Hematopoietic multipotent progenitor cell treated with erythropoietin and hydrocortisone succinate and interleukin-3 and kit ligand, for 15 days (in vitro differentiated cells): ENCODE data around the gene GLB1L2.
"Not testable (repeated sequence)": the region's sequence is repeated elsewhere in the genome, so short reads cannot be mapped to it uniquely, and the experiment has no call there.

Experiments
- DNase-seq: peaks from one replicate; pipeline ENCODE4 v3.0.0-alpha.2; 2015; ENCODE audit warnings: low spot score

The GLB1L2 gene

DNA sequence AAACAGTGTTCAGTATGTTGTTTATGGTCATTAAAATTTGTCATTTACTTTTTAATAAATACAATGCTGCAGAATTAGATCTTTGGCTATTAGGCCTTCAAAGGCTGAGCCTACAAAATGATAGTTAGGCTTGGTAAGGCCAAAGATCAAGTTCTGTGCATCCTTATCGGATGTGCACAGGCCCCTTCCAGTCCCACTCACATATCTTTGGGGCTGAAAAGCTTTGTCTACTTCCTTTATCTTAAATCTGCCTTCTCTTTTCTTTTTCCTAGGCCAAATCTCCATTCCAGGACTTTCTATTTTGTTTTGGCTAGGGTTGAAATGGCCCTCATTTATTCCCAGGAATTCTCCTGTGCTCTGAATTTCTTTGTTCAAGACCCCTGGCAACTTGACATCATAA, 3.4 kb upstream of the GLB1L2 start:
- DNase-seq = no peak

- DNase-seq = no peak
These were observed 1.0 kb upstream of the GLB1L2 start for GRCh38 chr11:134330611-134331353.

GRCh38 chr11:134332189-134332631, 422 bp downstream of the GLB1L2 start:
- no peak for DNase-seq

- no peak for DNase-seq
These were observed 994 bp downstream of the GLB1L2 start for GRCh38 chr11:134332782-134333181.

- DNase-seq = no peak
These were observed 1.5 kb downstream of the GLB1L2 start for GRCh38 chr11:134333312-134333711.

DNA sequence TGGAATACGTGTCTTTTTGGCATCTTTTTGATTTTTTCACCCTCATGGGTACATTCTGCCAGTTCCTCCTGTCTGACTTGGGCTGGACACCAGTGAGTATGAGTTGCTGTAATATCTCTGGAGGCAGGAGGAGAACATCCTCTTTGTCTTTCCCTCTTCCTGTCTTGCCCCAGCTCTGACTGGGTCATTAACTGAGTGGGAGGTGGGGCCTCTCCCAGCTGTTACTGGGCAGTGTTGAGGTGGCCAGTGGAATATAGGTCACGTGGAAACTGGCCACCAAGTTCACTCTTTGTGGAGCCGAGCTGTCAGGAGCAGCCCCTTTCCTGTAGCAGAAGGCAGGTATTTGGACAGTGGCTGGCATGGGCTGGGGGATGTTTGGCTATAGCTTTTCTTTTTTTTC, 2.2 kb downstream of the GLB1L2 start:
- no peak for DNase-seq

- DNase-seq = no peak
These were observed 3.2 kb downstream of the GLB1L2 start for GRCh38 chr11:134334796-134335571.

- DNase-seq = no peak
These were observed 5.3 kb downstream of the GLB1L2 start for GRCh38 chr11:134337051-134337450.

GRCh38 chr11:134338068-134338467, 6.3 kb downstream of the GLB1L2 start:
- no peak for DNase-seq

DNA sequence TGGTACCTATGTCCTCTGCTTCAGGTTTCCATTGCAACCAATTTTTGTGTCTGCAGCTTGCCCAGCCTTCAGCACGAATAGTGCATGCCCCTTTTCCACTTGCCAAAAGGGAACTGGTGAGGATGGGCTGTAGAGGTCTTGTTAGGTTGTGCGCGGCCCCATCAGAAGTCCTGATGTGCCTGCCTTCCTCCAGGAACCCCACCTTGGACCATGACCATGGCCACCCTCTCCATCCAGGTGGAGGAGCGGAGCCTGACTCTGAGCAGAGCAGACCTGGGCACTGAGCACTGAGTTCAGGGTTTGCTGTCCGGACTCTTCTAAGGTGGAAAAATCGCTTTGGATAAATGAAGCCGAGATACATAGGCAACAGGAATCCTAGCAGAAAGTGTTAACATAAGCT, 6.9 kb downstream of the GLB1L2 start:
- no peak for DNase-seq

DNA sequence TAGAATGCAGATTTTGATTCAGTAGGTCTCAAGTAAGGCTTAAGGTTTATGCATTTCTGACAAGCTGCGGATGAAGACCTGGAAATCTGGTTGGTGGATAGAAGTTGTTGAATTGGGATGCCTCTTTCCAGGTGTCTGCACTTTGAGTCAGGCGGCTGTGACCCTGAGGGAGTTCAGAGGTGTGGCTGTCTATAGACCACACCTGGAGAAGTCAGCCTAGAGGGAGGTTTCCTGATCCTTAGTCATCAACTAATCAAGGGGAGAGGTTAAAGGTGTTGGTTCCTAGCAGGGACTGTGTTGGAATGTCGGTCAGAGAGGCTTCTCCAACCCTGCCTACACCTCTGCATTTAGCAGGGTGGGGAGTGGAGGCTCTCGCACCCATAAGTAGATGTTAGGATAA, 8.0 kb downstream of the GLB1L2 start:
- no peak for DNase-seq

DNA sequence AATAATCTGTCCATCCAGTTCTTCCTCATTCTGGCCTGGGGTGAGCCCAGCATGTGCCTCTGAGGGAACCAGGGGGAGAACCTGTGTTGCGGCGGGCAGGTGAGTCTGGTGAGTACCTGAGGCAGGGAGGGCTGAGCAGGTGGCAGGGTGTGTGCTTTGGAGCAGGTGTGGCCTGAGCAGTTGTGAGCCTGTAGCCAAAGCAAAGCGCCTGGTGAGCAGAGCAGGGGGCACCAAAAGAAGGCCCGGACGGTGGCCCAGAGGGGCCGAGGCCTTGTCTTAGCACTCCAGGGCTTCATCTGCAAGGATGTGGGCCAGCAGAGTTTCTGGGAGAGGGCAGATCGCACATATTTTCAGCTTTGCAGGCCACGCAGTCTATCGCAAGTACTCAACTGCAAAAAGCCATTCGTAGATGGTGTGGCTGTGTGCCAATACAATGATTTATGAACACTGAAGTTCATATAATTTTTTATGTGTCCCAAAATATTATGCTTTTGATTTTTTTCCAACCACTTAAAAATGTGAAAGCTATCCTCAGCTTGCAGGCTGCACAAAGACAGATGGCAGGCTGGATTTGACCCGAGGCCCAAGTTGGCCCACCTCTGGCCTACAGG, 8.7 kb downstream of the GLB1L2 start:
- DNase-seq = no peak

GRCh38 chr11:134341805-134342571, 10.2 kb downstream of the GLB1L2 start:
- DNase-seq = no peak

DNA sequence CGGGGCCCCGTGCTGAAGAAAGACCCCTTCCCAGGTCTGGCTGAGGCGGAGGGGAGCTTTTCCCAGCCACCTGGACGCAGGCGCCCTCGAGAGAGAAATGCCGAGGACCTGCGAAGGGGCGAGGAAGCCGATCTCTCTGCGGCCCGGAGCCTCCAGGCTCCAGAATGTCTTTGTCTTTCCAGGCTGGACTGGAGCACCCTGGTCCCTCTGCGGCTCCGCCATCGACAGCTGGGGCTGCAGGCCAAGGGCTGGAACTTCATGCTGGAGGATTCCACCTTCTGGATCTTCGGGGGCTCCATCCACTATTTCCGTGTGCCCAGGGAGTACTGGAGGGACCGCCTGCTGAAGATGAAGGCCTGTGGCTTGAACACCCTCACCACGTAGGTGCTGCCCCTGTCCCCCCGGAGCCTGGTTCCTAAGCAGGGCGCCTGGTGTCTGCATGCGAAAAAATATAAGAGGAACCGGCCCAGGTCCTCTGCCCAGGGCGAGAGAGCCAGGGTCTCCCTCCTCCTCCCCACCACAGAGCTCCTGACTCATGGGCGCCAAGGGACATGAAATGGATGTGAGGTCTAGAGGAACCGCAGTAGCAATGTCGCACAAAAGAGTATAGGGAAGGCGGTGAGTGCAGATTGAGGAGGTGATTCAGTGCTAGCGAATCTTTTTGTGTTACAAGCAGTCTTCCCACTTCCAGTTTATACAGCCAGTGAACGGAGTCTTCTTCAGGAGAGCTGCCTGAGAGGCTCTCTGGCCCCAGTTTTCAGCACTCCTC, 11.0 kb downstream of the GLB1L2 start:
- no peak for DNase-seq

DNA sequence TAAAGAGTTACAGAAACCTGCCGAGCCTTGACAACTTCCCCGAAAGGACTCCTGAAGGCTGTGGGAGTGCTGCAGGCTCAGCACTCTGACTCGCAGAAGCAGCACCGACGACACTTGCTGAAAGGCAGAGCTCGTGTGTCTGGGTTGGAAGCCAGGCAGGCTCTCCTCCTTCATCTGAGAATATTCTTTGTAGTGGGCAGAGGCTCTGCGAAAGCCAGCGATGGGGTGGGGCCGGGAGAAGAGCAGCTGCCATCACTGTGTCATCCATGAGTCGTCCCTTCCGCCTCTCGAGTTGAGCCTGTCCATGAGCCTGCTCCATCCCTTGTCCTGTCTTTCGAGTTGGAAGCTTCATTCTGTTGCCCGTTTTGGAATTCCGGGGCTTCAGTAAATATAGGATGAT, 11.9 kb downstream of the GLB1L2 start:
- DNase-seq = no peak

DNA sequence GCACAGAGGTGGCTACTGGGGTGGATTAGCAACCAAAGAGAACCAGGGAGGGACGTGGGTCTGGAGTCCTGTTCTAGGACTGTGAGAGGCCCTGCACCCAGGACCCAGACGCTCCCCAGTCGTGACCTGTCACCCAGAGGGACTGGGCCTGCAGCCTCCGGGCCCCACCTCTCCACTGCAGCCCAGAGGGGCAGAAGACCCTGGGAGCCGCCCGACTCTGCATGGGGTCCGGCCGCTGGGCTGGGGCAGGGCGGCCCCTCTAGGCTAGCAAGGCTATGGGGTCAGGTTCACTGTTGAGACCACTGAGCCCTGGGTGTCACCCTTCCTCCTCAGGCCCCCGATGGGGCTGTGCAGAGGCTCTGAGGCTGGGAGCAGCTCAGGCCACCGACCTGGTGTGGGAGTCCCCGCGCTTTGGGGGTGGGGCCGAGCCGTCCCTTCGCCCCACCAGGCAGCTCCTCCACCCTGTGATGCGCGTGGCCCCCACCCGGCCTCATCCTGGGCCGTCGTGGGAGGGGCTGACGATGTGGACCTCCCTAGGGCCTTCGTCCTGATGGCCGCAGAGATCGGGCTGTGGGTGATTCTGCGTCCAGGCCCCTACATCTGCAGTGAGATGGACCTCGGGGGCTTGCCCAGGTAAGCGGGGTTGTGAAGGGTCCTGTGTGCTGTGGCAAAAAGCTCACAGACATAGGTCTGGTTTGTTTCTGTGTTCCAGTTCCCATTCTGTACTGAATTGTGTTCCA, 12.9 kb downstream of the GLB1L2 start:
- not testable (repeated sequence) for DNase-seq

DNA sequence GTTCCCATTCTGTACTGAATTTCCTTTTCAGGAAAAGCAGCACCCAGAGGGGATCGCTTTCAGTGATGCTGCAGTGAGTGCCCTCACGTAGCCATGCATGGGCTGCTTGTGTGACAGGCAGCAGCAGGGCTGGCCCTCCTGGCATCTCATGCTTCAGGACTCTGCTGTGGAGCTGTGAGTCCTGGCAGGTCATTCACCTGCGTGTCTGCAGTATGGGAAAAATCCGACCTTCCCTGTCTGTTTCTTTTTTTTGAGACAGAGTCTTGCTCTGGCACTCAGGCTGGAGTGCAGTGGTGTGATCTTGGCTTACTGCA, 13.4 kb downstream of the GLB1L2 start:
- no peak for DNase-seq

- DNase-seq = no peak
These were observed 14.6 kb downstream of the GLB1L2 start for GRCh38 chr11:134346101-134346975.

DNA sequence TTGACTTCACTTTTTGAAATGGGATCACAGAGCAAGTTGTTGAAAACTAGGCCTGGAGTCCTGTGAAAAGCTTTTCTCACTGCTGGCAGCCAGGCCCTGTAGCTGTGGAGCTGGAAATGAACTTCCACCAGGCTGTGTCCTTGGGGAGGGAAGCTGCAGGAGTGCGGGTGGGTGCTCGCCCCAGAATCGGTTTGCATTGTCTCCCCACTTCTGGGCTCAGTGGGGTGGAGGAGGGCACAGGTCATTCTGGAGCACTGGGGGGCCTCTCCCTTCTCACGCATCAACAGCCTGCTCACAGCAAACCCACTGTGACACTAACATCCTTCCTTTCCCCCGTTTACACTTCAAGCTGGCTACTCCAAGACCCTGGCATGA, 15.2 kb downstream of the GLB1L2 start:
- no peak for DNase-seq

DNA sequence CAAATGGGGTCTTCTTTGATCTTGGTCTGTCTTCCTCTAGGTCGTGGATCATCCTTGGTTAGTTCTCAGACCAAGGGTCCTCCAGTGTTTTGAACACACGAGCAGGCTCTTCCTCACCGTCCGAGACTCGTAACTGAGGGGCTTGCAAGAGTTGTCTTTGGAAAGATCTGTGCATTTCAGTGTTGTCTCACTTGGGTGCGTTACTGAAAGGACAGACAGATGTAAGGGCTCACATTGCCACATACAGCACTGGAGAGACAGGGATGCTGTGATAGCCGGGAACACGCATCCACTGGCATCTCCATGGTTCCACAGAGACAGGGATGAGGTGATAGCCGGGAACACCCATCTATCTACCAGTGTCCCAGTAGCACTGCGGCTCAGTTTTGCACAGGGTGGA, 15.7 kb downstream of the GLB1L2 start:
- DNase-seq = no peak
